Measurements from ENCODE around the gene PANK4. TPM values are rescaled to one million over a fixed set of nuclear protein-coding genes. Genes with fewer than 3 reads are reported as not detected.

PANK4 gene
- total and polyA plus RNA-seq, 8 donors, result 23.2 to 30.9 (median 28.1) TPM

DNA sequence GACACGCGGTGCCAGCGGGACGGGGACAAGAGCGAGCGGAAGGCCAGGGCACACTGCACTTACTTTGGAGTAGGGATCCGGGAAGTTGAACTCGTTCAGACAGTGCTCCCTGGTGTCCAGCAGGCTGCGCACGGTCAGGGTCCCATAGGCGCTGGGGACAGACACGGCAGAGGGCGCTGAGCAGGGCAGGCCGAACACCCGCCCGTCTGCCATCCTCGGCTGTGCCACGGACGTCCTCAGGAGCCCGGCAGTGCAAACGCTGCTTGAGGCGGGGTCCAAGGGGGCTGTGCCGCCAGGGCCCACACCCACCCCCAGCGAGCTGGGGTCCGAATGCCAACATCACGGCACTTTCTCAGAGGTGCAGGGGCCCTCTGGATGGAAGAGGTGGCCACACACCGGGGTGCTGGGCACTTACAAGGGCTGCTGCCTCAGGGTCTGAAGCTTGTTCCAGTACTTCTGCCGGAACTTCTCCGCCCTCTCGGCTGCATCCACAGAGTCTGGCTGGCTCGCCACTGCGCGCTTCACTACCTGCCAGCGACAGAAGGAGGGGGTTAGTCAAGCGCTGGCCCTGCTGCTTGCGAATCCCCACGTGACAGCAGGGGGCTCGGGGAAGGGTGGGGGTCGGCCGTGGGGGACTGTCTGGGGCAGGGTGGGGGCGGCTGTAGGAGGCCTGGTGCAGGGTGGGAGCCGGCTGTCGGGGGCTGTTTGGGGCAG is 12.3 kb downstream of the PANK4 start:
- intact Hi-C loops (cut with DNase I), result no loop called here
- no peak overlapping the region for H3K27ac ChIP-seq

GRCh38 chr1:2512862-2513421 is 13.5 kb downstream of the PANK4 start:
- no peaks in the 10 kb centered on the region for H3K27me3 ChIP-seq
- ATAC-seq (no peak), DNase-seq (no peak)
- H3K4me3 ChIP-seq, result no peak overlapping the region
- no peaks in the 10 kb centered on the region for H3K4me1 ChIP-seq
- TF ChIP-seq, protein P1, sequence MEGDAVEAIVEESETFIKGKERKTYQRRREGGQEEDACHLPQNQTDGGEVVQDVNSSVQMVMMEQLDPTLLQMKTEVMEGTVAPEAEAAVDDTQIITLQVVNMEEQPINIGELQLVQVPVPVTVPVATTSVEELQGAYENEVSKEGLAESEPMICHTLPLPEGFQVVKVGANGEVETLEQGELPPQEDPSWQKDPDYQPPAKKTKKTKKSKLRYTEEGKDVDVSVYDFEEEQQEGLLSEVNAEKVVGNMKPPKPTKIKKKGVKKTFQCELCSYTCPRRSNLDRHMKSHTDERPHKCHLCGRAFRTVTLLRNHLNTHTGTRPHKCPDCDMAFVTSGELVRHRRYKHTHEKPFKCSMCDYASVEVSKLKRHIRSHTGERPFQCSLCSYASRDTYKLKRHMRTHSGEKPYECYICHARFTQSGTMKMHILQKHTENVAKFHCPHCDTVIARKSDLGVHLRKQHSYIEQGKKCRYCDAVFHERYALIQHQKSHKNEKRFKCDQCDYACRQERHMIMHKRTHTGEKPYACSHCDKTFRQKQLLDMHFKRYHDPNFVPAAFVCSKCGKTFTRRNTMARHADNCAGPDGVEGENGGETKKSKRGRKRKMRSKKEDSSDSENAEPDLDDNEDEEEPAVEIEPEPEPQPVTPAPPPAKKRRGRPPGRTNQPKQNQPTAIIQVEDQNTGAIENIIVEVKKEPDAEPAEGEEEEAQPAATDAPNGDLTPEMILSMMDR (IDR thresholded peaks at IDR 0.05), result no peak
- H3K27ac ChIP-seq, result no peak overlapping the region
- H3K9me3 ChIP-seq, result no peaks in the 10 kb centered on the region
- intact Hi-C loops (cut with DNase I), result no loop called here
- peaks cover 4 to 99% of the 10 kb centered on the region in 2 donors for H3K36me3 ChIP-seq

More for the DNA sequence above, 12.3 kb downstream of the PANK4 start:
- TF ChIP-seq, protein P1 (IDR thresholded peaks at IDR 0.05), result no peak
- DNase-seq (no peak), ATAC-seq (no peak)
- no peaks in the 10 kb centered on the region for H3K9me3 ChIP-seq
- H3K27me3 ChIP-seq, result no peaks in the 10 kb centered on the region
- no peaks in the 10 kb centered on the region for H3K4me1 ChIP-seq
- no peak overlapping the region for H3K4me3 ChIP-seq
- H3K36me3 ChIP-seq, result peaks cover 4 to 99% of the 10 kb centered on the region in 2 donors

DNA sequence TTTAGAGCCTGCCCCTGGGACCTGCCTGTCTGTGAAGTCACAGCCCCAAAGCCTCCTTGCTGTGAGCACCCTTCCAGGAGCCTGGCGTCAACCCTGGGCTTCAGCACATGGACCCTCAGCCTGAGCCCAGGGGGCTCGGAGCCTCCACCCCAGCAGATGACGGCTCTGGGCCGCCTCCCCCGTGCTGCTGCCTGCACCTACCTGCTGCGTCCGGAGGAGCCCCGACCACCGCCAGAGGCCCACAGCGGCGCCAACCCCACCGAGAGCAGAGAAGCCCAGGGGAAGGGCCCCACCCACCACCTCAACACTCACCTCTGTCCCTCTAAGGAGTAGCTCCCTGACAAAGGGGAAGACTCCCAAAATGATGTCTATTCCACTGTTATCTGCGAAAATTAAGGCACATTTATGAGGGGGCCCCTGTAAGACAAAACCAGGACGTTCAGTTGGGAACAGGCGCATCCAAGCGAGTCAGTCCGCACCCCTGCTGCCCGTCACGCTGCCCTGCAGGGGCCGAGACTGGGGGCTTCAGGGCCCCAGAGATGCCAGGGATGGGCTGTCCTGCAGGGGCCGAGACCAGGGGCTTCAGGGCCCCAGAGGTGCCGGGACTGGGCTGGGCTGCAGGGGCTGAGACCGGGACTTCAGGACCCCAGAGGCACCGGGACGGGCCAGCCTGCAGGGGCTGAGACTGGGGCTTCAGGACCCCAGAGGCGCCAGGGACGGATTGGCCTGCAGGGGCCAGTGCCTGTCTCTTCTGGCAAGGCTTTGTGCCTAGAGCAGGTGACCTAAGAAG is 15.8 kb downstream of the PANK4 start:
- peaks cover 0 to 9% of the 10 kb centered on the region in 2 donors for H3K27me3 ChIP-seq
- H3K4me3 ChIP-seq, result no peak overlapping the region
- no peaks in the 10 kb centered on the region for H3K9me3 ChIP-seq
- DNase-seq (no peak), ATAC-seq (no peak)
- TF ChIP-seq, protein P1 (IDR thresholded peaks at IDR 0.05), result no peak
- H3K4me1 ChIP-seq, result no peaks in the 10 kb centered on the region
- peaks cover 4 to 83% of the 10 kb centered on the region in 2 donors for H3K36me3 ChIP-seq
- intact Hi-C loops (cut with DNase I), result no loop called here
- H3K27ac ChIP-seq, result no peak overlapping the region

DNA sequence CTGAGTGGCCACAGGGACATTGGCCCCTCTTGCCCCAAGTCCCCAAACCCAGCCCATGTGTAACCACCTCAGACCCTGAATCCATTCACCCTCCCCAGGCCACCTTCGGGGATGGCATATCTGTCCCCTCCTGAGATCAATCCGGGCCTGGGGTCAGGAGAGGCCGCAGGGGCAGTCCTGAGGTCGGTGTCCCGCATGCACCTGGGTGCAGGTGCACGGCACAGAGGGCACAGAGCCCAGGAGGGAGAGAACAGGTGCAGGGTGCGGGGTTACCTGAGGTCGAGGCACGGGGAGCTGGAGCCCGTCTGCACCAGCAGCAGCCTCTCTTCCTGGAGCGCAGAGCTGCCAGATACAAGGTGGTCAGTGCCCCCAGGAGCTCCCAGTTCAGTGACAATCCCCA is 16.8 kb downstream of the PANK4 start:
- Histone ChIP-seq H3K36me3 (peaks cover 4 to 74% of the 10 kb centered on the region in 2 donors), H3K4me1 (no peaks in the 10 kb centered on the region), H3K27me3 (peaks cover 0 to 19% of the 10 kb centered on the region in 2 donors), H3K27ac (no peak overlapping the region), H3K4me3 (no peak overlapping the region), H3K9me3 (no peaks in the 10 kb centered on the region)
- intact Hi-C loops (cut with DNase I), result no loop called here
- ATAC-seq, result no peak
- TF ChIP-seq, protein P1 (IDR thresholded peaks at IDR 0.05), result no peak
- DNase-seq, result no peak

DNA sequence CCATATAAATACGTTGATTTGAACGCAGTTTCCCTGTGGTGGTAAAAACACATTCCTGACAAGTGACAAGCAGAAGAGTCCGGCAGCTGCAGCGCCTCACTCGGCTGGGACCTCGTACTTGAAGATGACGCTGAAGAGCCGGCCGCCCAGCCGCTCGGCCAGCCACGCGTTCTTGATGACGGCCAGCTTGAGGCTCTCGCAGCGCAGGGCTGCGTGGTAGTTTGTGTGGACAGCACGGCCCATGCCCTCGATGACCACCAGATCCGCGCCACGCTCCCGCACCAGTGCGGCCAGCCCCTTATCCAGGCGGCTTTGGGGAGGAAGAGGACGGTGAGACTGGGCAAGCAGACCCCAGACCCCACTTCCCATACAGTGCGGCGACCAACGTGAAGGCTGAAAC is 17.6 kb downstream of the PANK4 start:
- peaks cover 4 to 67% of the 10 kb centered on the region in 2 donors for H3K36me3 ChIP-seq
- no peaks in the 10 kb centered on the region for H3K9me3 ChIP-seq
- ATAC-seq, result no peak
- H3K4me1 ChIP-seq, result no peaks in the 10 kb centered on the region
- no peak overlapping the region for H3K27ac ChIP-seq
- intact Hi-C loops (cut with DNase I), result no loop called here
- peaks cover 8 to 28% of the 10 kb centered on the region in 2 donors for H3K27me3 ChIP-seq
- no peak overlapping the region for H3K4me3 ChIP-seq
- TF ChIP-seq, protein P1 (IDR thresholded peaks at IDR 0.05), result no peak
- DNase-seq, result no peak
